Fibroblast of the aortic adventitia (primary cell): ENCODE measurements around the gene RAB4B. TPM values are rescaled to one million over a fixed set of nuclear protein-coding genes. Genes with fewer than 3 reads are reported as not detected.
"Not testable (repeated sequence)": the region's sequence is repeated elsewhere in the genome, so short reads cannot be mapped to it uniquely, and the experiment has no call there.

Source experiments
- DNase-seq: peaks from one replicate; pipeline ENCODE4 v3.0.0-alpha.2; 2010; ENCODE audit warnings: low read depth
- H3K4me3 ChIP-seq: 2 replicates; pipeline ENCODE4 v1.5.1; 2011; ENCODE audit warnings: low read depth, mild to moderate bottlenecking, control low read depth, low read length, moderate library complexity
- total RNA-seq: library from RNA; depleted of rRNA; stranded (reverse); fragments of >200 nt; gene quantifications from 2 replicates; pipeline ENCODE4 v1.2.3, GENCODE V29; 2012; ENCODE audit warnings: low replicate concordance
- TF ChIP-seq, protein P1 (sequence below): IDR thresholded peaks from 2 replicates; pipeline ENCODE4 v1.5.1; 2011; ENCODE audit warnings: mild to moderate bottlenecking, low read length, control low read depth, inconsistent platforms; ENCODE audit not compliant: insufficient read depth

RAB4B gene
- total RNA-seq, 1 donor, result 10.1 TPM

DNA sequence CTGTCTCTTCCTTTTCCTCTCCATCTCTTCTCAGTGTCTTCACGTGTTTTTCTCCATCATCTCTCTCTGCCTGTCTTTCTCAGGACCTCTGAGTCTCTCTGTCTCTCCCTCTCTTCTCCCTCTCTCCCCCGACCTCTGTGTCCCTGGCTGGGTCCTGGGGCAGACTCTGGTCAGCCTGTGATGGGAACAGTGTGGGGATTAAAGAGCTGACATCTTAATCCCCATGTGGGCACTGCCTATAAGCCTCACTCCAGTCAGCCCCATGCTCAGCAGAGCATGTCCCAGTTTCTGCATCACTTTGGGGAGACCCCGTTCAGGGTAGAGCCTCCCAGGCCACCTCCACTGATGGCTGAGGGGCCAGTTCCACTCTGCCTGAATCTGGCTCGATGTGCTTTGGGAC, 37.2 kb downstream of the RAB4B start:
- TF ChIP-seq, protein P1, sequence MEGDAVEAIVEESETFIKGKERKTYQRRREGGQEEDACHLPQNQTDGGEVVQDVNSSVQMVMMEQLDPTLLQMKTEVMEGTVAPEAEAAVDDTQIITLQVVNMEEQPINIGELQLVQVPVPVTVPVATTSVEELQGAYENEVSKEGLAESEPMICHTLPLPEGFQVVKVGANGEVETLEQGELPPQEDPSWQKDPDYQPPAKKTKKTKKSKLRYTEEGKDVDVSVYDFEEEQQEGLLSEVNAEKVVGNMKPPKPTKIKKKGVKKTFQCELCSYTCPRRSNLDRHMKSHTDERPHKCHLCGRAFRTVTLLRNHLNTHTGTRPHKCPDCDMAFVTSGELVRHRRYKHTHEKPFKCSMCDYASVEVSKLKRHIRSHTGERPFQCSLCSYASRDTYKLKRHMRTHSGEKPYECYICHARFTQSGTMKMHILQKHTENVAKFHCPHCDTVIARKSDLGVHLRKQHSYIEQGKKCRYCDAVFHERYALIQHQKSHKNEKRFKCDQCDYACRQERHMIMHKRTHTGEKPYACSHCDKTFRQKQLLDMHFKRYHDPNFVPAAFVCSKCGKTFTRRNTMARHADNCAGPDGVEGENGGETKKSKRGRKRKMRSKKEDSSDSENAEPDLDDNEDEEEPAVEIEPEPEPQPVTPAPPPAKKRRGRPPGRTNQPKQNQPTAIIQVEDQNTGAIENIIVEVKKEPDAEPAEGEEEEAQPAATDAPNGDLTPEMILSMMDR, result no peak
- no peak overlapping the region for H3K4me3 ChIP-seq
- no peak for DNase-seq

DNA sequence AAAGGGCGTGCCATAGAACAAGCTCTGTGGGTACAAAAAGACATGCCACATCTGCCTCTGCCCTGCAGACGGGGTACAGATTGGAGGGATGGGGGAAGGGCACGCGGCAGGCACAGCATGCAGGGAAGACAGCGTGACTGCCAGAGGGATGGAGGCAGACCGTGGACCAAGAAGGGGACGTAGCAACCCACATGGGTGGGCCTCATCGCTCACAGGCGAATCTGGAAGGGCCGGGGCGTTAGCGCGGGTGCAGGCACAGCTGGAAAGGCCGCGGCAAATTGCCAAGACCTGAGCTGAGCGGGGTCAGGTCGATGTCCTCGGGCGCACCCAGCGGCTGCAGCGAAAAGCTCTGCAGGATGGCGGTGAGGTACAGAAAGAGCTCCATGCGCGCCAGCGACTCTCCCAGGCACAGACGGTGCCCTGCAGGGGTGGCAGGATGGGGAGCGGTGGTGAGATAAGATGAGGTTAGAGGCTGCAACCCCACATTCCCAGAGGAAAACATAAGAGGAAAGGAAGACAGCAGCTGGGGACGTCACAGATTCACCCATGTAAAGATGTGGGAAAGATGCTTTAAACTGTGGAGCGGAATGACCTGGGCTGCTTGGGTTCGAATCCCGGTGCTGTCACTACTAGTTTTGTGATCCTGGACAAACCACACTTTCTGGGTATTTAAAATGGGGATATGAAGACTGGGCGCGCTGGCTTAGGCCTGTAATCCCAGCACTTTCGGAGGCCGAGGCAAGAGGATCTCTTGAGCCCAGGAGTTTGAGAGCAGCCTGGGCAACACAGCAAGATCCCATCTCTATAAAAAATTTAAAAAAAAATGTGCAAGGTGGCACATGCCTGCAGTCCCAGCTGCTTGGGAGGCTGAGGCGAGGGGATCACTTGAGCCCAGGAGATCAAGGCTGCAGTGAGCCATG, 40.7 kb downstream of the RAB4B start:
- DNase-seq, result peak; percentile 58
- peak overlapping the region; percentile 44 for H3K4me3 ChIP-seq

DNA sequence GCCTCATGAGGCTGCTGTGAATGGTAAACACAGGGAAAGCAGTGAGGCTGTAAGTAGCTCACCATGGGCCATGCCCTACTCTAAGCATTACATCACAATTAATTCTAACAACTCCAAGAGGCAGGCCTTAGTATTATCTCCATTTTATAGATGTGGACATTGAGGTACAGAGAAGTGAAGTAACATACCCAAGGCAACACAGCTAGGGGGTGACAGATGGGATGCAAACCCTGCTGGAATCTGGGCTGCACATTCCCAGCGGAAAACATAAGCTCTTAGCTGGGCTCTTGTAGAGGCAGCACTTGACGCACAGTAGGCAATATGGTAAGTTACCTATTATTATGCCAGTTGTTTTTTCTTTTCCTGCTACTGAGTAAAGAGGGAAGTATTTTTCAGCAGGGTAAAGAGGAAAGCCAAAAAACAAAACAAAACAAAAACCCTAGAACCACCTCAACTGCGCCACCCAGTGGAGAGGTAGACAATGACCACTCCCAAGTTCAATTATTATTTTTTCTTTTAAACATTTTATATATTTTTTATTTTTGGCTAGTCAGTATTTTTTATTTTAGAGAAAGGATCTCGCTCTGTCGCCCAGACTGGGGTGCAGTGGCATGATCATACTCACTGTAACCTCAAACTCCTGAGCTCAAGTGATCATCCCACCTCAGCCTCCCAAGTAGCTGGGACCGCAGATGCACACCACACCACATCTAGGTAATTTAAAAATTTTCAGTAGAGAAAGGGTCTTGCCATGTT, 41.6 kb downstream of the RAB4B start:
- not testable (repeated sequence) for H3K4me3 ChIP-seq
- TF ChIP-seq, protein P1, result peak; percentile 75
- DNase-seq, result peak; percentile 69

DNA sequence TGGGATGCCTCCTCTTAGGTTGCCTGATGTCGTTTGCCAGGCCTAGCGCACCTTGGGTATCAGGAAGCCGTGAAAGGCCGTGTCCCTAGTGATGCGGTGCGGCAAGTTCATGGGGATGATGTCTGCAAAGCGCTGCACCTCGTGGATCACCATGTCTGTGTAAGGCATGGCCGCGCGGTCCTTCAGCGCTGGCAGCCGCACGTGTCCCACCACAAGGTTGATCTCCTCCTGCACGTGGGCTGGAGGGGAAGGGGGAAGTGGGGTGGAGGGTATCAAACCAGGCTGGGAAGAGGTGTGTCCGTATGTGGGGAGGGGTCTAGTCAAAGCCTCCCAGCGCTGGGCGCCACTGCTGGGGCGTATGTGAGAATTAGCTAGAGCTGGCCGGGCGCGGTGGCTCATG, 44.1 kb downstream of the RAB4B start:
- TF ChIP-seq, protein P1, result no peak
- no peak for DNase-seq
- no peak overlapping the region for H3K4me3 ChIP-seq

DNA sequence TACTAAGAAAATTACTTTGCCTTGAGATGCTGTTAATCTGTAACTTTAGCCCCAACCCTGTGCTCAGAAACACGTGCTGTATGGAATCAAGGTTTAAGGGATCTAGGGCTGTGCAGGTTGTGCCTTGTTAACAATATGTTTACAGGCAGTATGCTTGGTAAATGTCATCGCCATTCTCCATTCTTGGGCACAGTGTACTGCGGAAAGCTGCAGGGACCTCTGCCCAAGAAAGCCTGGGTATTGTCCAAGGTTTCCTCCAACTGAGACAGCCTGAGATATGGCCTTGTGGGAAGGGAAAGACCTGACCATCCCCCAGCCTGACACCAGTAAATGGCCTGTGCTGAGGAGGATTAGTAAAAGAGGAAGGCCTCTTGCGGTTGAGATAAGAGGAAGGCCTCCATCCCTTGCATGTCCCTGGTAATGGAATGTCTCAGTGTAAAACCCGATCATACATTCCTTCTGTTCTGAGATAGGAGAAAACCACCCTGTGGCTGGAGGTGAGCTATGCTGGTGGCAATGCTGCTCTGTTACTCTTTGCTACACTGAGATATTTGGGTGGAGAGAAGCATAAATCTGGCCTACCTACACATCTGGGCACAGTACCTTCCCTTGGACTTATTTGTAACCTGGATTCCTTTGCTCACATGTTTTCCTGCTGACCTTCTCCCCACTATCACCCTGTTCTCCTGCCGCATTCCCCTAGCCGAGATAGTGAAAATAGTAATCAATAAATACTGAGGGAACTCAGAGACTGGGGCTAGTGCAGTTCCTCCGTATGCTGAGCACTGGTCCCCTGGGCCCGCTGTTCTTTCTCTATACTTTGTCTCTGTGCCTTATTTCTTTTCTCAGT, 44.9 kb downstream of the RAB4B start:
- DNase-seq, result peak; percentile 63
- H3K4me3 ChIP-seq, result not testable (repeated sequence)

DNA sequence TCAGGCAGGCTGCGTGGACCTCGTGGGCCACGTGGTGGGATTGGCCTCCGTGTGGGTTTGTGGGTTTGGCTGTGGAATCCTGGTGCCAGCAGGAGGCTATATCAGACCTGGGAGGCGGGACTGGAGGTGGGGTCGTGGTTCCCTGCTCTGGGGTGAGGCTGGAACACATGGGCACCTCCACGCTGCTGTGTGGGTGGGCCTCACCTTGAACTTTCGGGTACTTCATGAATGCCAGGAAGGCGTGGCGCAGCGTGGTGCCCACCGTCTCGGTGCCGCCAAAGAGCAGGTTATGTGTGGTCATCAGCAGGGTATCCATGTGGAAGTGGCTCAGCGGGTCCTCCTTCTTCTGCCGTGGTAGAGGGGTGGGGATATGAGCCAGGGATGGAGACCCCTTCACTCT, 46.9 kb downstream of the RAB4B start:
- DNase-seq, H3K4me3 ChIP-seq: not testable (repeated sequence)

DNA sequence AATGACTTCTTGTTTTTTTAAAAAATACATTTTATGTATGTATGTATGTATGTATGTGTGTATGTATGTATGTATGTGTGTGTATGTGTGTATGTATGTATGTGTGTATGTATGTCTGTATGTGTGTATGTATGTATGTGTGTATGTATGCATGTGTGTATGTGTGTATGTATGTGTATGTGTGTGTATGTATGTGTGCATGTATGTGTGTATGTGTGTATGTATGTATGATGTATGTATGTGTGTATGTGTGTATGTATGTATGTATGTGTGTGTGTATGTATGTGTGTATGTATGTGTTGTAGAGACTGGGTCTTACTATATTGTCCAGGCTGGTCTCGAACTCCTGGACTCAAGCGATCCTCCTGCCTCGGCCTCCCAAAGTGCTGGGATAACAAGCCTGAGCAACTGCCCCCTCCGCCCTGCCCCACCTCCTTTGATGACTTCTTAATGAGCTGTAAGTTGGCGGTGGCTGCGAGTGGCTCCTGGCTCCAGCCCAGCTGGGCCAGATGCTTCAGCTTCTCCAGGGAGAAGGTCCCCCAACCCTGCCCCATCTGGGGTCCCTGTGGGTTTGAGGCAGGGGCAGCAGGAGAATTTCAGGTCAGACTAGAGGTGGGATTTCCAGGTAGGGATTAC, 47.5 kb downstream of the RAB4B start:
- not testable (repeated sequence) for H3K4me3 ChIP-seq, DNase-seq

DNA sequence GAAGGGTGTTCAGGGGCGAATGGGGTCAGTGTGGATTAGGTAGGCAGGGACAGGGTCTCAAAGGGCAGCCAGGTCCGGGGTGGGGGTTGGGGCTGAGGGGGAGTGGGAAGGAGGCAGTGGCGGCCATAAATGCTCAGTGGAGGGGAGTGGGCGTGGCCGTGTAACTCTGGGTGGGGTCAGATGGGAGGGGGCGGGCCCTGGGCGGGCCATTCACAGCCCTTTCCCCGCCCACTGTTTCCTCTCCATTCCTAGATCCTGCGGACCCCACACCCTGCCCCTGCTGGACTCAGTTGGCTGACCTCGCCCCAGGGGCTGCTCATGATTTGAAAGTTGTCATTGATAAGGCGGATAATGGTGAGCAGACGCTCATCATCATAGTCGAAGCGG, 48.3 kb downstream of the RAB4B start:
- DNase-seq, H3K4me3 ChIP-seq: not testable (repeated sequence)

DNA sequence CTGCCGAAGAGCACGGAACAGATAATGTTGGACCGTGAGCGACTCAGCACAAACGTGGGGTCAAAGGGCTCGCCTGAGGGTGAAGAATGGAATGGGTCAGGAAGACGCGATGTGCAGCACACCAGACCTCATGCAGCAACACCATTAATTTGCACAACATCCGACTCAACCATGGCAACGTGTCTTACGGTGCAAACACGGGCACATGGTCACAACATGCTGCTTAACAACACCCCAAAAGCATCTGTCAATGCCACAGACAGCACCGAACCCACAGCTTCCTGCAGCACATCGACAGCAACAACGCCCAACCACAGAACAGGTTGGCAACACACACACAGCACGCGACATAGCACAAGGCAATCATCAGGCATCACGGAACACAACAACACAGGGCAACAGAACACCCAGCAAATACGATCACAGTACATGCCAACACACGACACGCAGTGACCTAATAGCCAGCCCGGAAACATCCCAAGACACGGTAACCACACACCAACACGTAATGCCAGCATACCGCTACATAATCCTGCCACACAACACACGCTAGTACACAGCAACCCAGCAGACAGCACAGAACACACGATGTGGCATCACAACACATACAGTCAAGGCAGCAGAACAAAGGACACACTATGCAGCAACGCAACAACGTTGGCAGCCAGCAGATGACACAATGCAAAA, 48.8 kb downstream of the RAB4B start:
- DNase-seq, H3K4me3 ChIP-seq: not testable (repeated sequence)
